Common myeloid progenitor, CD34-positive (primary cell): ENCODE data around the gene ANKRD24.
A peak's percentile ranks its signal among the peaks of the same experiment; 100 is the strongest.
"Not testable (repeated sequence)": the region's sequence is repeated elsewhere in the genome, so short reads cannot be mapped to it uniquely, and the experiment has no call there.

Experiments used
- CTCF ChIA-PET: fragments of 350-600 bp; sonication (Branson Sonifier 250); formaldehyde crosslinking; loops from one replicate; lab custom pipeline; 2021; ENCODE audit warnings: antibody characterized with exemption; lab: Charles Lee
- POLR2A ChIA-PET: fragments of 350-600 bp; sonication (Branson Sonifier 250); formaldehyde crosslinking; loops from one replicate; lab custom pipeline; 2021; ENCODE audit warnings: antibody characterized with exemption; lab: Charles Lee
- DNase-seq, 3 donors: peaks; one replicate each; pipeline versions ENCODE4 v3.0.0 to v3.0.0-alpha.2; 2013
- H3K27ac ChIP-seq, 2 experiments: 1 replicate in 1 of 2; 2 replicates in 1 of 2; pipeline ENCODE4 v1.7.0; 2013; ENCODE audit warnings: inconsistent platforms in 2 of 2, low read length in 2 of 2, mild to moderate bottlenecking in 2 of 2, low read depth in 1 of 2, moderate library complexity in 1 of 2; ENCODE audit not compliant: severe bottlenecking in 2 of 2, insufficient read depth in 1 of 2, poor library complexity in 1 of 2
- H3K27me3 ChIP-seq, 5 experiments: replicated peaks in 2 of 5; 1 replicate in 3 of 5; 2 replicates in 2 of 5; pipeline versions ENCODE4 v1.6.1 to v1.7.0; 2013; ENCODE audit warnings: low read length in 4 of 5, mild to moderate bottlenecking in 2 of 5, moderate library complexity in 2 of 5, inconsistent platforms in 1 of 5; ENCODE audit not compliant: insufficient read depth in 5 of 5, control insufficient read depth in 4 of 5
- H3K36me3 ChIP-seq, 4 experiments: 1 replicate in 2 of 4; 2 replicates in 2 of 4; pipeline versions ENCODE4 v1.6.1 to v1.7.0; 2013; ENCODE audit warnings: low read length in 3 of 4, control low read depth in 1 of 4, mild to moderate bottlenecking in 1 of 4; ENCODE audit not compliant: control insufficient read depth in 4 of 4, insufficient read depth in 4 of 4
- H3K4me1 ChIP-seq, 4 experiments: 1 replicate in 3 of 4; 2 replicates in 1 of 4; pipeline versions ENCODE4 v1.6.1 to v1.7.1; 2013; ENCODE audit warnings: low read length in 3 of 4, mild to moderate bottlenecking in 3 of 4, control low read depth in 1 of 4, inconsistent platforms in 1 of 4, moderate library complexity in 1 of 4; ENCODE audit not compliant: control insufficient read depth in 4 of 4, insufficient read depth in 4 of 4; ENCODE audit errors: control extremely low read depth in 1 of 4
- H3K4me3 ChIP-seq, 7 experiments: 1 replicate in 4 of 7; 2 replicates in 3 of 7; pipeline versions ENCODE4 v1.5.1 to v1.7.0; 2013; ENCODE audit warnings: mild to moderate bottlenecking in 7 of 7, low read length in 6 of 7, moderate library complexity in 6 of 7, inconsistent platforms in 2 of 7, low read depth in 2 of 7, control low read depth in 1 of 7; ENCODE audit not compliant: insufficient read depth in 4 of 7, control insufficient read depth in 1 of 7; ENCODE audit errors: extremely low read depth in 1 of 7
- H3K9me3 ChIP-seq, 5 experiments: 1 replicate in 4 of 5; 2 replicates in 1 of 5; pipeline versions ENCODE4 v1.6.1 to v1.7.1; 2013; ENCODE audit warnings: low read length in 4 of 5, mild to moderate bottlenecking in 2 of 5, inconsistent platforms in 1 of 5, low read depth in 1 of 5, moderate library complexity in 1 of 5; ENCODE audit not compliant: control insufficient read depth in 4 of 5, insufficient read depth in 2 of 5; ENCODE audit errors: control extremely low read depth in 1 of 5
- WGBS: methylation state at CpG from one replicate; pipeline ENCODE4 v1.1.5; 2013; ENCODE audit not compliant: insufficient coverage; 5-methylcytosine and 5-hydroxymethylcytosine counted together

ANKRD24 gene

DNA sequence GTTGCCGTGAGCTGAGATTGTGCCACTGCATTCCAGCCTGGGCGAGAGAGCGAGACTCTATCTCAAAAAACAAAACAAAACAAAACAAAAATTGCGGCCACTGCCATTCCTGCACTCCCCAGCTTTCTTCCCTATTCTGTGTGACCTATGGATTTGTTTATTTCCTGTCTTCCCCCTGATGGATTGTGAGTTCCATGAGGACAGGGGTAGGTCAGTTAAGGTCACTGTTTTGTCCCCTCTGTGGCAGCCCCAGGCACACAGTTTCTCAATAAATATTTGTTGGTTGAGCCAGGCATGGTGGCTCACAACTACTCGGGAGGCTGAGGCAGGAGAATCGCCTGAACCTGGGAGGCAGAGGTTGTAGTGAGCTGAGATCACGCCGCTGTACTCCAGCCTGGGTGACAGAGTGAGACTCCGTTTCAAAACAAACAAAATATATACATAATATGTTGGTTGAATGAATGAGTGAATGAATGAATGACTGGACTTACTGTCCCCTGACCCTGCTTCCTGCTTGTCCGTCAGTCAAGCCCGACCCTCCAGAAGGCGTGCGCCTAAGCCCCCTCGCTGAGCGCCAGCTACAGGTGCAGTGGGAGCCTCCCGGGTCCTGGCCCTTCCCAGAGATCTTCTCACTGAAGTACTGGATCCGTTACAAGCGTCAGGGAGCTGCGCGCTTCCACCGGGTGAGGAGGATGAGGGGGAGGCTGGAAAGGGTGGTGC, 51.8 kb downstream of the ANKRD24 start:
- ChIA-PET POLR2A (no interaction called here), CTCF (interaction anchor here (0.6 to 3.4 kb wide), 4 partner anchors 10 to 942 kb away, joined by 3 to 13 read pairs (median 4); no protein-coding TSS in a partner anchor)
- DNase-seq: no peak
- H3K4me3 ChIP-seq: no peak overlapping the region
- H3K36me3 ChIP-seq: no peaks in the 10 kb centered on the region
- 73% methylated on average over 7 of the region's 21 CpGs for WGBS
- H3K9me3 ChIP-seq: no peaks in the 10 kb centered on the region
- H3K27ac ChIP-seq: no peak overlapping the region
- peaks cover 0 to 6% (median 0%) of the 10 kb centered on the region in 5 experiments for H3K27me3 ChIP-seq
- peaks cover 0 to 2% (median 1%) of the 10 kb centered on the region in 4 experiments for H3K4me1 ChIP-seq

GRCh38 chr19:4234862-4235201, 52.3 kb downstream of the ANKRD24 start:
- no peak overlapping the region for H3K27ac ChIP-seq
- no peak overlapping the region for H3K4me3 ChIP-seq
- H3K36me3 ChIP-seq: no peaks in the 10 kb centered on the region
- H3K4me1 ChIP-seq: no peaks in the 10 kb centered on the region
- 81% methylated on average over 9 of the region's 13 CpGs for WGBS
- CTCF ChIA-PET: interaction anchor here (0.6 to 3.4 kb wide), 2 partner anchors 9 to 370 kb away, joined by 4 to 13 read pairs; no protein-coding TSS in a partner anchor
- peaks cover 0 to 3% (median 0%) of the 10 kb centered on the region in 5 experiments for H3K27me3 ChIP-seq
- H3K9me3 ChIP-seq: no peaks in the 10 kb centered on the region
- POLR2A ChIA-PET: no interaction called here
- DNase-seq: no peak

DNA sequence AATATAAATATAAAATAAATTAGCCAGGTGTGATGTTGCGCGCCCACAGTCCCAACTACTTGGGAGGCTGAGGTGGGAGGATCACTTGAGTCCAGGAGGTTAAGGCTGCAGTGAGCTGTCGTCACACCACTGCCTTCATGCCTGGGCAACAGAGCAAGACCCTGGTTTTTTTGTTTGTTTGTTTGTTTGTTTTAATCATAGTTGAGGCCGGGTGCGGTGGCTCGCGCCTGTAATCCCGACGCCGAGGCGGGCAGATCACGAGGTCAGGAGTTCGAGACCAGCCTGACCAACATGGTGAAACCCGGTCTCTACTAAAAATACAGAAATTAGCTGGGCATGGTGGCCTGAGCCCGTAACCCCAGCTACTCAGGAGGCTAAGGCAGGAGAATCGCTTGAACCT, 55.0 kb downstream of the ANKRD24 start:
- H3K36me3 ChIP-seq, H3K4me3 ChIP-seq, POLR2A ChIA-PET, H3K9me3 ChIP-seq, DNase-seq, H3K4me1 ChIP-seq, CTCF ChIA-PET, H3K27ac ChIP-seq, H3K27me3 ChIP-seq: not testable (repeated sequence)
- 95% methylated on average over 3 of the region's 16 CpGs for WGBS

DNA sequence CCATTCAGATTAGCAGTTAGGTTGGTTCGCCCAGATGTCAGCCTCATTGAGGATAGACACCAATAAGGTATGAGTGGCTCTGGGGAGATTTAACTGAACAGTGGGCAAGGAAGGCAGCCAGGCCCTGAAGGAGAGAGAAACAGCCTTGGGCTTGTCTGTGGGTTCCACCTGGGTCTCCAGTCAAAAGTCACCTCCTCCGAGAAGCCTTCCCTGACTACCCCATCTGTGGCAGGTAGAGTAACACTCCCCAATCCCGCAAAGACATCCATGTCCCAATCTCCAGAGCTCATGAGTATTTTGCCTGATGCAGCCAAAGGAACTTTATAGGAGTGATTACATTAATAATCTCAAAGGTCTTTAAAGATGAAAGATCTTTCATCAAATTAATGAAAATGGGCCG, 56.3 kb downstream of the ANKRD24 start:
- Histone ChIP-seq H3K4me1 (no peaks in the 10 kb centered on the region), H3K27ac (no peak overlapping the region), H3K36me3 (no peaks in the 10 kb centered on the region), H3K27me3 (peaks cover 0 to 2% (median 0%) of the 10 kb centered on the region in 5 experiments), H3K9me3 (peaks cover 0 to 8% (median 4%) of the 10 kb centered on the region in 5 experiments), H3K4me3 (no peak overlapping the region)
- no peak for DNase-seq
- ChIA-PET CTCF (no interaction called here), POLR2A (no interaction called here)
- WGBS: 88% methylated on average over 1 of the region's 4 CpGs

GRCh38 chr19:4241824-4242430, 59.4 kb downstream of the ANKRD24 start:
- POLR2A ChIA-PET: interaction anchor here (0.6 to 0.7 kb wide), 2 partner anchors 10 to 194 kb away, joined by 3 to 4 read pairs; no protein-coding TSS in a partner anchor
- H3K27ac ChIP-seq: no peak overlapping the region
- H3K9me3 ChIP-seq: peaks cover 0 to 8% (median 4%) of the 10 kb centered on the region in 5 experiments
- H3K36me3 ChIP-seq: no peaks in the 10 kb centered on the region
- CTCF ChIA-PET: interaction anchor here (0.7 to 1.4 kb wide), 2 partner anchors 9 to 216 kb away, joined by 3 read pairs; no protein-coding TSS in a partner anchor
- H3K4me1 ChIP-seq: peaks cover 4 to 8% (median 6%) of the 10 kb centered on the region in 4 experiments
- no peak overlapping the region for H3K4me3 ChIP-seq
- WGBS: 94% methylated on average over 4 of the region's 5 CpGs
- H3K27me3 ChIP-seq: no peaks in the 10 kb centered on the region
- no peak for DNase-seq

DNA sequence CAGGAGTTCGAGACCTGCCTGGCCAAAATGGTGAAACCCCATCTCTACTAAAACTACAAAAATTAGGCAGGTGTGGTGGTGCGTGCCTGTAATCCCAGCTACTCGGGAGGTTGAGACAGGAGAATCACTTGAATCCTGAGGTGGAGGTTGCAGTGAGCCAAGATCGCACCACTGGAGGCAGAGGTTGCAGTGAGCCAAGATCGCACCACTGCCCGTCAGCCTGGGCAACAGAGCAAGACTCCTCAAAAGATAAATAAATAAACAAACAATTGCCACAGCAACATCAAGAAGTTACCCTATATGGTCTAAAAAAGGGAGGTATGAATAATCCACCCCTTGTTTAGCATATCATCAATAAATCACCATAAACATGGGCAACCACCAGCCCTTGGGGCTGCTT, 63.4 kb downstream of the ANKRD24 start:
- DNase-seq, H3K9me3 ChIP-seq, POLR2A ChIA-PET, H3K27me3 ChIP-seq, CTCF ChIA-PET: not testable (repeated sequence)
- Histone ChIP-seq H3K36me3 (peaks cover 2 to 25% (median 19%) of the 10 kb centered on the region in 4 experiments), H3K27ac (peak overlapping the region in 1 of 2 experiments; percentile 99), H3K4me3 (peak overlapping the region in 1 of 7 experiments; percentile 93), H3K4me1 (peaks cover 6 to 15% (median 11%) of the 10 kb centered on the region in 4 experiments)
- WGBS: no CpG with 5 or more reads among the region's 6 CpGs
